22Rv1 (cell line): ENCODE measurements around the gene ZFP36.

Source experiments
- H3K27ac ChIP-seq: fragments of 450-650 bp; 2 replicates; pipeline ENCODE4 v1.5.1; 2017
- CTCF ChIP-seq: fragments of 450-650 bp; IDR thresholded peaks from 2 replicates; pipeline ENCODE4 v1.5.1; 2017; ENCODE audit warnings: mild to moderate bottlenecking
- ZFX ChIP-seq: fragments of 450-650 bp; IDR thresholded peaks from 2 replicates; pipeline ENCODE4 v1.6.1; 2017; ENCODE audit warnings: antibody characterized with exemption, borderline replicate concordance

The ZFP36 gene

GRCh38 chr19:39428283-39429112, 21.9 kb downstream of the ZFP36 start:
- no peak overlapping the region for H3K27ac ChIP-seq
- TF ChIP-seq ZFX (no peak), CTCF (no peak)

- no peak for TF ChIP-seq CTCF
- TF ChIP-seq ZFX = no peak
- H3K27ac ChIP-seq = peak overlapping the region; percentile 40; the same call in 1 of the 2 replicates
These were observed 24.3 kb downstream of the ZFP36 start for GRCh38 chr19:39430675-39431593.

- no peak for TF ChIP-seq ZFX
- no peak for TF ChIP-seq CTCF
These were observed 26.0 kb downstream of the ZFP36 start for GRCh38 chr19:39432677-39433025.

GRCh38 chr19:39433480-39434079, 26.9 kb downstream of the ZFP36 start:
- TF ChIP-seq CTCF = no peak
- TF ChIP-seq ZFX = no peak
- H3K27ac ChIP-seq = peak overlapping the region; percentile 85; the same call in 1 of the 2 replicates

More at GRCh38 chr19:39432677-39433025, 26.0 kb downstream of the ZFP36 start:
- H3K27ac ChIP-seq = no peak overlapping the region

GRCh38 chr19:39434123-39435076, 27.8 kb downstream of the ZFP36 start:
- peak overlapping the region; percentile 85 for H3K27ac ChIP-seq
- no peak for TF ChIP-seq CTCF
- no peak for TF ChIP-seq ZFX

GRCh38 chr19:39435499-39436349, 29.1 kb downstream of the ZFP36 start, which contains the start of gene RPS16:
RPS16 (minus strand) TSS chr19:39435949; CDS start chr19:39435895, 54 bp downstream.
- no peak for TF ChIP-seq CTCF
- TF ChIP-seq ZFX = no peak
- peak within 1 kb of the TSS; percentile 85 for H3K27ac ChIP-seq
